ENCODE results near the gene PRSS22.

GRCh38 chr16:2840914-2841313 is 17.1 kb downstream of the PRSS22 start:
- TF ChIP-seq CTCF (IDR thresholded peaks at IDR 0.05) (no peak), POLR2A (IDR thresholded peaks at IDR 0.05) (no peak)

All from thyroid gland (tissue), 4 donors.